ENCODE results near the gene CT45A5.
"Not testable (repeated sequence)": the region's sequence is repeated elsewhere in the genome, so short reads cannot be mapped to it uniquely, and the experiment has no call there.

Gene CT45A5

GRCh38 chrX:135785403-135785802, at the start of gene CT45A5:
TSS of gene CT45A5 (minus strand) at chrX:135785503. CDS start at chrX:135781729, 3,774 bp downstream.
- not testable (repeated sequence) for H3K27ac ChIP-seq

- H3K27ac ChIP-seq, result not testable (repeated sequence)
Measured at GRCh38 chrX:135819912-135820311, 34.6 kb upstream of the CT45A5 start, which contains the start of gene CT45A2. TSS of gene CT45A2 (minus strand) at chrX:135820012. CDS start at chrX:135816265, 3,747 bp downstream.

DNA sequence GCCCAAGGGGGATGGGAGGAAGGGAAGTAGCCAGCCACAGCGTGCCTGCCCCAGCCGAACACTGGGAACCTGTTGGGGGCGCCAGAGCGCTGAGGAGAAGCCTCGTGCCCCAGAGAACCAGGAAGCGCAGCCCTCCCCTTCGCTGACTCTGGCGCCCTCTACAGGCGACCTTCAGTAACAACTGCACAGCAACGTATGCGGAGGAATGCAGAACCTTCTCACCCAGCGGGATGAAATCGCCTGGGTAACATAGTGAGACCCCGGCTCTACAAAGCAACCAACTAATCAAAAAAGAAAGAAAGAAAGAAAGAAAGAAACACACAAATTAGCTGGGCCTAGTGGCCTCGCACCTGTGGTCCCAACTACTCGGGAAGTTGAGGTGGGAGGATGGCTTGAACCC, 17.4 kb upstream of the CT45A5 start, which contains the start of gene CT45A6:
Gene CT45A6, minus strand, starts transcription at position 101 of the 400 bp plus-strand sequence. CDS start 3,794 bp downstream, outside the sequence.
- H3K27ac ChIP-seq, result not testable (repeated sequence)

DNA sequence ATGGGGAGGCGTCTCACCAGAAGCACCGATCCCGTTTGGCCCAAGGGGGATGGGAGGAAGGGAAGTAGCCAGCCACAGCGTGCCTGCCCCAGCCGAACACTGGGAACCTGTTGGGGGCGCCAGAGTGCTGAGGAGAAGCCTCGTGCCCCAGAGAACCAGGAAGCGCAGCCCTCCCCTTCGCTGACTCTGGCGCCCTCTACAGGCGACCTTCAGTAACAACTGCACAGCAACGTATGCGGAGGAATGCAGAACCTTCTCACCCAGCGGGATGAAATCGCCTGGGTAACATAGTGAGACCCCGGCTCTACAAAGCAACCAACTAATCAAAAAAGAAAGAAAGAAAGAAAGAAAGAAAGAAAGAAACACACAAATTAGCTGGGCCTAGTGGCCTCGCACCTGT, 17.2 kb downstream of the CT45A5 start, which contains the start of gene CT45A3:
Gene CT45A3, minus strand, starts transcription at position 101 of the 400 bp plus-strand sequence. CDS start 3,747 bp downstream, outside the sequence.
- not testable (repeated sequence) for H3K27ac ChIP-seq

DNA sequence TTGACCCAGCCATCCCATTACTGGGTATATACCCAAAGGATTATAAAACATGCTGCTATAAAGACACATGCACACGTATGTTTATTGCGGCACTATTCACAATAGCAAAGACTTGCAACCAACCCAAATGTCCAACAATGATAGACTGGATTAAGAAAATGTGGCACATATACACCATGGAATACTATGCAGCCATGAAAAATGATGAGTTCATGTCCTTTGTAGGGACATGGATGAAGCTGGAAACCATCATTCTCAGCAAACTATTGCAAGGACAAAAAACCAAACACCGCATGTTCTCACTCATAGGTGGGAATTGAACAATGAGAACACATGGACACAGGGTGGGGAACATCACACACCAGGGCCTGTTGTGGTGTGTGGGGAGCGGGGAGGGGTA, 40.6 kb downstream of the CT45A5 start:
- H3K27ac ChIP-seq, result not testable (repeated sequence)

- H3K27ac ChIP-seq, result no peak overlapping the region
- TF ChIP-seq, protein P1, sequence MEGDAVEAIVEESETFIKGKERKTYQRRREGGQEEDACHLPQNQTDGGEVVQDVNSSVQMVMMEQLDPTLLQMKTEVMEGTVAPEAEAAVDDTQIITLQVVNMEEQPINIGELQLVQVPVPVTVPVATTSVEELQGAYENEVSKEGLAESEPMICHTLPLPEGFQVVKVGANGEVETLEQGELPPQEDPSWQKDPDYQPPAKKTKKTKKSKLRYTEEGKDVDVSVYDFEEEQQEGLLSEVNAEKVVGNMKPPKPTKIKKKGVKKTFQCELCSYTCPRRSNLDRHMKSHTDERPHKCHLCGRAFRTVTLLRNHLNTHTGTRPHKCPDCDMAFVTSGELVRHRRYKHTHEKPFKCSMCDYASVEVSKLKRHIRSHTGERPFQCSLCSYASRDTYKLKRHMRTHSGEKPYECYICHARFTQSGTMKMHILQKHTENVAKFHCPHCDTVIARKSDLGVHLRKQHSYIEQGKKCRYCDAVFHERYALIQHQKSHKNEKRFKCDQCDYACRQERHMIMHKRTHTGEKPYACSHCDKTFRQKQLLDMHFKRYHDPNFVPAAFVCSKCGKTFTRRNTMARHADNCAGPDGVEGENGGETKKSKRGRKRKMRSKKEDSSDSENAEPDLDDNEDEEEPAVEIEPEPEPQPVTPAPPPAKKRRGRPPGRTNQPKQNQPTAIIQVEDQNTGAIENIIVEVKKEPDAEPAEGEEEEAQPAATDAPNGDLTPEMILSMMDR (conservative IDR thresholded peaks at IDR 0.05), result no peak
Measured at GRCh38 chrX:135741192-135741715, 44.0 kb downstream of the CT45A5 start.

DNA sequence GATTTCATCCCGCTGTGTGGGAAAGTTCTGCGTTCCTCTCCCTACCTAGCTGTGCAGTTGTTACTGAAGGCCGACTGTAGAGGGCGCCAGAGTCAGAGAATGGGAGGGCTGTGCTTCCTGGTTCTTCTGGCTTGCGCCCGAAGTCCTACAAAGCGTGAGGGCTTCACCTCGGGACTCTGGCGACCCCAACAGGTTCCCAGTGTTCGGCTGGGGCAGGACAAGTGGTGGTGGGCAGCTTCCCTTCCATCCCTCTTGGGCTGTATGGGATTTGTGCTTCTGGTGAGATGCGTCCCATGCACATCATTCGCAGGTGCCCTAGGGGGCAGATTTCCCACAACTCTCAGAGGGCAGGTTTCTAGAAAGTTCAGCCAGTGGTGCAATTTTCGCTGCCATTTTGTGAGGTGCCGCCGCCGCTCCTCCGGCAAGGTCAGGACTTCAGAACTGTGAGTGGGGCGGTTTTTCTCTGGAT, 44.6 kb downstream of the CT45A5 start:
- H3K27ac ChIP-seq, result no peak overlapping the region
- TF ChIP-seq, protein P1 (conservative IDR thresholded peaks at IDR 0.05), result peak; percentile 75

GRCh38 chrX:135737366-135738071, 47.8 kb downstream of the CT45A5 start:
- H3K27ac ChIP-seq, result no peak overlapping the region
- TF ChIP-seq, protein P1 (conservative IDR thresholded peaks at IDR 0.05), result peak; percentile 29

DNA sequence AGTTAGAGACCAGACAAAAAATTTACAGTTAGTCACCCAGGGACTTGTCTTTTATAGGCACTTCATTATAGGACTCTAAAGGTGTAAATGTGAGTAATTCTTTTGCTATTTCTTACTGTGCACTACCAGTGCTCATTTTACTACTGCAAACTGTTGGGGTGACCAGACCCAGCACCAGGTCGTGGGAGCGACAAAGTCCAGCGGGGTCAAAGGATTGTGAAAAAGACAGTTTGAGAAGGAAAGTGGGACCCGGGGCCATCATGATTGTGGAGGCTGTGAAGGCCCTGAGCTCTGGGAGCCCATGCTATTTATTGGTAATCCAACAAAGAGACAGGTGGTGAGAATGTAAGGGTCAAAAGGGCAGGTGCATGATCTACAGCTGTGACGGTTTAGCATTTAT, 50.6 kb downstream of the CT45A5 start:
- not testable (repeated sequence) for H3K27ac ChIP-seq

Data from VCaP (cell line).